GM12875 (cell line): ENCODE measurements around the gene EEPD1.
"Not testable (repeated sequence)": the region's sequence is repeated elsewhere in the genome, so short reads cannot be mapped to it uniquely, and the experiment has no call there.

Source experiments
- H3K4me3 ChIP-seq: one replicate; pipeline ENCODE4 v1.5.1; 2011; ENCODE audit warnings: low read depth, low read length, control low read depth
- CTCF ChIP-seq: IDR thresholded peaks from 2 replicates; pipeline ENCODE4 v1.5.1; 2011; ENCODE audit warnings: low read depth, mild to moderate bottlenecking, control low read depth, inconsistent platforms, low read length, moderate library complexity, borderline replicate concordance; ENCODE audit not compliant: insufficient read depth

EEPD1 gene

DNA sequence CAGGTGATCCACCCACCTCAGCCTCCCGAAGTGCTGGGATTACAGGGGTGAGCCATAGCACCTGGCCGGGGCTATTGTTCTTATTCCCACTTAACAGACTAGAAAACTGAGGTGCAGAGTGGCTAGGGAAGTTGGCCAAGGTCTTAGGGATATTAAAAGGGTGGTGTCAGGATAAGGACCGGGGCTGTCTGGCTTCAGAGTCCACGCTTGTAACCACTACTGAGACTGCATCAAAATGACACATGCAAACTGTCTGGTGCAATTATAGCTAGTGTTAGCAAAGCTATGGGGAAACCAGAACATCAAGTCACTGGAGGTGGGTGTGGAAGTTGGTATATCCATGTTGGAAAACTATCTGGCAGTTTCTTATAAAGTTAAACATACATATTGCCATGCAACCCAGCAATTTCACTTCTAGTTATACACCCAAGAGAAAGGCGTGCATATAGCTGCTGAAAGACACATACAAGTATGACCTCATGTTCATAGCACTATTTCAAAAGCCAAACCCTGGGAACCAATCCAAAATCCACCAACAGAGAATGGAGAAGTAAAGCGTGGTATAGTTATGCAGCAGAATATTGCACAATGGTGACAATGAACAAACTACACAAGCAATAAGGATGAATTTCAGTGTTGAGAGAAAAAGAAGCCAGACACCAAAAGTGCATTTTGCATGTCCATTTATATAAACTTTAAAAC lies 33.9 kb upstream of the EEPD1 start:
- H3K4me3 ChIP-seq: no peak overlapping the region
- no peak for TF ChIP-seq CTCF

DNA sequence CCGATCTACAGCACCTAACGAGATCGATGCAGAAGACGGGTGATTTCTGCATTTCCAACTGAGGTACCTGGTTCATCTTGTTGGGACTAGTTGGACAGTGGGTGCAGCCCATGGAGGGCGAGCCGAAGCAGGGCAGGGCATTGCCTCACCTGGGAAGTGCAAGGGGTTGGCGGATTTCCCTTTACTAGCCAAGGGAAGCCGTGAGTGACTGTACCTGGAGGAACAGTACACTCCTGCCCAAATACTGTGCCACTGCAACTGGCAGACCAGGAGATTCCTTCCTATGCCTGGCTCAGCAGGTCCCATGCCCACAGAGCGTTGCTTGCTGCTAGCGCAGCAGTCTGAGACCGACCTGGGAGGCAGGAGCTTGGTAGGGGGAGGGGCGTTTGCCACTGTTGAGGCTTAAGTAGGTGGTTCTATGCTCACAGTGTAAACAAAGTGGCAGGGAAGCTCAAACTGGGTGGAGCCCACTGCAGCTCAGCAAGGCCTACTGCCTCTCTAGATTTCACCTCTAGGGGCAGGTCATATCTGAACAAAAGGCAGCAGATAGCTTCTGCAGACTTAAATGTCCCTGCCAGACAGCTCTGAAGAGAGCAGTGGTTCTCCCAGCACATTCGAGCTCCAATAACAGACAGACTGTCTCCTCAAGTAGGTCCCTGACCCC lies 32.9 kb upstream of the EEPD1 start:
- H3K4me3 ChIP-seq: not testable (repeated sequence)

- H3K4me3 ChIP-seq: not testable (repeated sequence)
These were observed 27.4 kb upstream of the EEPD1 start for GRCh38 chr7:36125630-36126029.

GRCh38 chr7:36127075-36127740 lies 25.8 kb upstream of the EEPD1 start:
- H3K4me3 ChIP-seq: no peak overlapping the region
- no peak for TF ChIP-seq CTCF

GRCh38 chr7:36128448-36129047 lies 24.5 kb upstream of the EEPD1 start:
- H3K4me3 ChIP-seq: no peak overlapping the region
- TF ChIP-seq CTCF: no peak

GRCh38 chr7:36129048-36129534 lies 24.0 kb upstream of the EEPD1 start:
- H3K4me3 ChIP-seq: no peak overlapping the region
- TF ChIP-seq CTCF: no peak

- no peak for TF ChIP-seq CTCF
- H3K4me3 ChIP-seq: no peak overlapping the region
These were observed 22.7 kb upstream of the EEPD1 start for GRCh38 chr7:36130236-36130945.
